CD4-positive, alpha-beta T cell treated with Interleukin-1 beta for 1 hour (primary cell): ENCODE measurements around the gene DNAL4.
"Not testable (repeated sequence)": the region's sequence is repeated elsewhere in the genome, so short reads cannot be mapped to it uniquely, and the experiment has no call there.

Experiments used
- DNase-seq, 2 donors: peaks; one replicate each; pipeline ENCODE4 v3.0.0-alpha.2; 2020 to 2022

DNAL4 gene

GRCh38 chr22:38826801-38827200, 32.9 kb upstream of the DNAL4 start:
- DNase-seq, result no peak

DNA sequence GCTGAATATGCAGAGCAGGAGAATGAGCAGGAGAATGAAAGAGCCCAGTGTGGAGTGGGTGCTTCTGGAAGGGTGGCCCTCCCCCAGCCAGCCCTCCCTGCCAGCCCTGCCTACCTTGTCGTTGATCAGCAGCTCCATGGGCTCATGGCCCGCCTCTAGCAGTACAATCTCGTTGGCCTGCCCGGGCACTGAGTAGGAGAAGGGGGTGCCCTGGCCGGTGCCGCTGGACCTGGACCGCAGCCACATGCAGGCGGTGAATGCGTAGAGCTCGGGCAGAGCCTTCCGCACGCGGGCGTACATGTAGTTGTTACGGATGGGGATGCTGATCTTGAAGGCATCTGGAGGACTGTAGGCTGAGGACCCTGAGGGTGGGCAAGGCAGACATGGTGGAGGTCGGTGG, 32.4 kb upstream of the DNAL4 start:
- DNase-seq, result no peak

DNA sequence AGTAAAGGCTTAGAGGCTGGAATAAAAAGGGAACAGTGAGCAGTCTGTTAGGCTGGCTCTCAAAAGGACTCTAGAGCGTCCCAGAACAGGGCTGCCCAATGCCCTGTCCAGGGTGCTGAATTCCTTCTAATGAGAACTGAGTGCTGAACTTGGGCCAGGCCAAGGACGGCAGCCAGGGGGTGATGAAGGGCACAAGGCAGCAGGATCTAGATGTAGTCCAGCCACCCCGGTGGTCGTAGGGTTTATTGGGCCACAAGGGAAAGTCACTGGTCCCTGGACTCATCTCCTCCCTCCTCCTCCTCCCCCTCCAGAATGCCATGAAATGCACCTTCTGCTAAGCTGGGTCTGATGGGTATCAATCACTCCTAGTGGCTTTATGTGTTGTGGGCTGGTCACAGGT, 30.6 kb upstream of the DNAL4 start:
- peak; percentile 17 to 24 for DNase-seq

DNA sequence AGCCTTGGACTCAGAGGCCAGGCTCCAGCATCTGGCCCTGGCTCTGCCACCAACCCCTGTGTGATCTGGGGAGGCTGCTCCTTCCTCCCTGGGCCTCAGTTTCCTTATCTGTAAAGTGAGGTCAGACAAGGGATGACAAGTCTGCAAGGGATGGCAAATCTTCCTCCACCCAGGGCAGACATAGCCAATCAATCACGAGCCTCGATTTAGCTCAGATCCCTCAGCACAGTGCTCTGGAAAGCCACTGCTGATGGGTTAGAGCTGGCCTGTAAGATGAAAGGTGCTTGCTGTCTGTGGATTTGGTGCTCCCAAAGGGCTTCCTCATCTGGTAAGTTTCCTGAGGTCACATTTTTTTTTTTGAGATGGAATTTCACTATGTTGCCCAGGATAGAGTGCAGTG, 29.7 kb upstream of the DNAL4 start:
- no peak for DNase-seq

DNA sequence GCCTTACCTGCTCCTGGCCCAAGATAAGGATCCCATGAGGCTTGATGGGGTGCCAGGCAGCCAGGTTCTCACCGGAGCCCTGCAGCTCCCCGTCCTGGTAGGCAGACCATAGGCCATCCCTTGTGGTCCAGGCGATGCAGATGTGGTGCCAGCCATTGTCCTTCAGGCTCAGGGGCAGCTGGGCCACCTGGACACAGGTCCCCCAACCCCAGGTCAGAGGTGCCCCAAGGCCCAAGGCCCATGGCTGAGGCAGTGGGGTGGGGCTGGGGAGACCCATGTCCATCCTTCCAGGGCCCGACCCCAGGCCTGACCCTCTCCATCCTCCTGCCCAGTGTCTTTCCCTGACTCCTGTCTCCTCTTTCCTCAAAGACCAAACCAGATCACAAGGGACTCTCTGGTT, 29.1 kb upstream of the DNAL4 start:
- no peak for DNase-seq

DNA sequence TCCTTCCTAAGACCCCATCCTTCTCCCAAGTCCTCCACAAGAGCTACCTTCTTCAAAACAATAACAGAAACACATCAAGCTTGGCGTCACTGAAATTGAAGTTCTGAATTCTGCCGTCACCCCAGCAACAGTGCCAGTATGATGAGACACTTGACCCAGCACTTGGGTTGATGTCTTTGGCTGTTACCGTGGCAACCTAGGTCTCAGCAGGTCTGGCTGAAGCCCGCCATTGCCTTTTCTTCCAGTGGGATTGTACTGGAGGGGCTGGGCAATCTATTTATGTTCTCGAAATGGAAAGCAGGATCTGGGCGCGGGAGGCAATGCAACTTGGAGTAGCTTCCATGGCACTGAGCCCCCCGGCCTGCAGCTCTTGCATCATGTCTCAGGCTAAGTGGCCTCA, 26.1 kb upstream of the DNAL4 start:
- no peak for DNase-seq

DNA sequence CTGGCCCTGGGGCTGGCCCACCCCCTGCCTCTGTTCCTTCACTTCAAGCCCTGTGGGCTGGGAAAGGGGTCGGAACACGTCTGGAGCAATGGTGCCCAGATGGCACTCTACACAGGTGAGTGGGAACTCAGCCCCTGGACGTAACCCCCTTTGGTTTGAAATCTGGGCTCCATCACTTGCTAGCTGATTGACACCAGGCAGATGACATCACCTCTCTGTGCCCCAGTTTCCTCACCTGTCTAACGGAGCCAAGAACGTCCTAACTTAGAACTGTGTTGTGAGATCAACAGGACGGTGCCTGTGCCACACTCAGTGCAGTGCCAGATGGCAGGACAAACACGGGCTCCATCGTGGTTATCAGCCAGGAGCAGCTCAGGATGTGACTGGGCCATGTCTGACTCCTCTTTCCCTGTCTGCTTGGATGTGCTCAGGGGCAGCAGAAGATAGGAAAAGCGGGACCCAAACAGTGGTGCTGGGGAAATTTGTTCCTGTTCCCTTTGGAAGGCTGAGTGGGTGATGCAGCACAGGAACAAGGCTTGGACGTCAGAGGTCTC, 25.5 kb upstream of the DNAL4 start:
- no peak for DNase-seq

DNA sequence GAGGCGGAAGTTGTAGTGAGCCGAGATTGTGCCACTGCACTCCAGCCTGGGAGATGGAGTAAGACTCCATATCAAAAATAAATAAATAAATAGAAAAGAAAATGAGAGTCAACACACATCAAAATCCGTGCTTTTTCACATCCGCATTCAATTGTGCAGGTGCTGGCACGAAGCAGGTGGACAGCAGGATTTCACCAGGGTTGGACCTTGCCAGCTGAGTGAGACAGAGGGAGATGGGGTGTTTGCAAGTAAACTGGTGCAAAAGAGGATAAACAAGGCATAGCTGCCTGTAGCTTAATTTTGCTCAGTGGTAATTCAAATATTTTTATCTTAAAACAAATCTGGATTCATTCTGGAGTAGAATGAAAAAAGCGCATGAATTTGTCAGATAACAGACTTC, 23.3 kb upstream of the DNAL4 start:
- no peak for DNase-seq

- no peak for DNase-seq
Measured at GRCh38 chr22:38815842-38816241, 21.9 kb upstream of the DNAL4 start.

GRCh38 chr22:38811241-38811640, 17.3 kb upstream of the DNAL4 start:
- no peak for DNase-seq

DNA sequence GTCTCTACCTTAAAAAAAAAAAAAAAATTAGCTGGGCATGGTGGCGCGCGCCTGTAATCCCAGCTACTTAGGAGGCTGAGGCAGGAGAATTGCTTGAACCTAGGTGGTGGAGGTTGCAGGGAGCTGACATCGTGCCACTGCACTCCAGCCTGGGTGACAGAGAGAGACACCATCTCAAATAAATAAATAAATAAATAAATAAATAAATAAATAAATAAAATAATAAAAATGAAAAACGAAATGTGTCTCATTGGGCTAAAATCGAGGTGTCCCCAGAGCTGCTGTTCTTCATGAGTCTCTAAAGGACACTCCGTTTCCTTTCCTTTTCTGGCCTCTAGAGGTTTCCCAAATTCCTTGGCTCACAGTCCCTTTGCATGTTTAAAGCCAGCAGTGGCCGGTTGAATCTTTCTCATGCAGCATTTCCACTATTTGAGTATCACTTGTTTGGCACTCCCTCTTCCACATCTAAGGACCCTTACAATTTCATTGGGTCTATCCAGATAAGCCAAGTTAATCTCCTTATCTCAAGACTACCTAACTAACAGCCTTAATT, 11.2 kb upstream of the DNAL4 start:
- not testable (repeated sequence) for DNase-seq

- DNase-seq, result no peak
Measured at GRCh38 chr22:38802671-38803121, 8.8 kb upstream of the DNAL4 start.

GRCh38 chr22:38799265-38800002, 5.5 kb upstream of the DNAL4 start:
- DNase-seq, result no peak

DNA sequence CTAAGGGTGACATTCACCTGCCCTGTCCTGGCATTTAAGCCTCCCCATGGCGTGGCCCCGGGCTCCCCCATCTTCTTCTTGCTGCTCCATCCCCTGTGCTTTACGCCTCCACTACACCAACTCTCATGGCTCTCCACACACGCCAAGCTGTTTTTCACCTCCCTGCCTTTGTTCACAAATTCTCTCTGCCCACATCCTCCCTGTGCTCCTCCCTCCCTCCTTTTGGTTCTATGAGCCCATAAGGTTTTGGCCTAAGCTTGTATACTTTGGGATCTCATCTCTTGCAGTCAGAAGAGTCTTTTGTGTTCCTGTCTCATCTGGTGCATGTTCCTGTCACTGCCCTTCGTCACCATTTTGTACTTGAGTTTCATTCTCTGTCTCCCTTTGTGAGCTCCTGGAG, 4.6 kb upstream of the DNAL4 start:
- no peak for DNase-seq

- no peak for DNase-seq
Measured at GRCh38 chr22:38796262-38796957, 2.5 kb upstream of the DNAL4 start.

GRCh38 chr22:38795569-38795968, 1.6 kb upstream of the DNAL4 start:
- no peak for DNase-seq

- DNase-seq, result no peak
Measured at GRCh38 chr22:38793317-38793716, 626 bp downstream of the DNAL4 start.

DNA sequence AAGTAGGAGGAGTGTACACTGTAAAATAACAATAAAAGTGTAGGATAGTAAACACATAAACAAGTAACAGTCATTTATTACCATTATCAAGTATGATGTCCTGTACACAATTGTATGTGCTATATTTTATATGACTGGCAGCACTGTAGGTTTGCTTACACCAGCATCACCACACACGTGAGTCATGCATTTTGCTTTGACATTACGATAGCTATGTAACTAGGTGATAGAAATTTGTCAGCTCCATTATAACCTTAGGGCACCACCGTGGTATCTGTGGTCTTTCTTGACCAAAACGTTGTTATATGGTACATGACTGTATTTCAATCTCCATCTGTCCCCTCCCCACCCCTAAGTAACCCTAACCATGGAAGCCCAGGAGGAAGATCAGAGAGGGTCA, 1.1 kb downstream of the DNAL4 start:
- no peak for DNase-seq

- DNase-seq, result no peak
Measured at GRCh38 chr22:38789606-38790005, 4.3 kb downstream of the DNAL4 start.

DNA sequence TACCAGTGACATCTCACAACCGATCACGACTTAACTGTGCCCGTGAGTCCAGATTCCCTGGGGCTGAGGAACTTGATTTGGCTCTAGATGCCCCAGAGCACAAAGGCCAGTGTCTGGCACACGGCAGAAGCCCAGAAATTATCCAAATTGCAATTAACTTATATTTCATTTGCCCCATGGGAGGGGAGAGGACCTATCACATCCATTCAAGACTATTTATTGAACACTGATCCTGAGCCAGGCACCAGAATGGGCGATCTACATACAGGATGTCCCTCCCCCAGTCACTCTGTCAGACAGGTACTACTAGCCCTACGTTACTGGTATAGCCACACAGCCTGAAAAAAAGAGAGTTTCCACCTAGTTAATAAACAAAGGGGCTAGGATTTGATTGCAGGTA, 5.1 kb downstream of the DNAL4 start:
- no peak for DNase-seq

GRCh38 chr22:38788021-38788816, 5.7 kb downstream of the DNAL4 start:
- DNase-seq, result no peak

DNA sequence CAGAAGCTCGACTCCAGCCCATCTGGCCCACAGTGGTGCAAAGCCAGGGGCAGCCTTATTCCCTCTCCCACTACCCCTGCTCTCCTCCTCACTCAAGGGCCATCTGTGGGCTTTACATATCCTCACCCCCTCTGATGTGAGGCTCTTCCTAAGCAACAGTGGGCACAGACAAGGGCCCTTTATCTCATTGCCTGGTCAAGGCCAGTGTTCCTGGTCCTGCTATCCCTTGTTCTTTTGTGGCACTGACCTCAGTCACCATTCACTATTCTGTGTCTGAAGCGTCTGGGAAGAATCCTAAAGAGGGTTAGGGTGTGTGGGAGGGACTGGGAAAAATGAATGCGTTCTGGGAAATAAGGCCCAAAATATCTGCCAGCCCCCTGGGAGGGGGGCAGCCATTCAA, 7.3 kb downstream of the DNAL4 start:
- DNase-seq, result no peak

DNA sequence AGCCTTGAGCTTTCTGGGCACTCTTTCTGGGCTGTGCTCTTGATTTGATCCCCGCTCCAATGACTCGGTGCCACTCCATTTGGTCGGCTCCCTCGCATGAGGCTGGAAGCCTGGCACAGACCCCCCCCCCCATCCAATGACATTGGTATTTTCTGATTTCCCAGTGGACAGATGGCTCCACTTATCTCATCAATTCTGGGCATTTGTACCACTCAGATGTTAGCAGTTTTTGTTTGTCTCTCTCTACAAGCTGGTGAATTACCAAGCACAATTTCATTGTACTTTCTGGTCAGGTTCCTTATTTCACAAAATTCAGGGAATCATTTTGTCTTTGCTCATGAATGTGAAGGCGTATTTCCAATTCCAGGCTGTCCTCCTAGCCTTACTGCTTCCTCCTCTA, 9.1 kb downstream of the DNAL4 start:
- DNase-seq, result no peak
